Ascending aorta (tissue), 2 donors: ENCODE data around the gene RADIL. TPM values are rescaled to one million over a fixed set of nuclear protein-coding genes. Genes with fewer than 3 reads are reported as not detected.

Source experiments
- DNase-seq, 2 donors: peaks; one replicate each; pipeline ENCODE4 v3.0.0-alpha.2; 2019; ENCODE audit warnings: low spot score in 2 of 2
- H3K27ac ChIP-seq, 2 donors: fragments of 200-600 bp; sonication (generic); one replicate each; pipeline ENCODE4 v1.5.1; 2016 to 2017; ENCODE audit warnings: mild to moderate bottlenecking in 1 of 2
- H3K27me3 ChIP-seq: fragments of 200-600 bp; sonication (generic); one replicate; pipeline ENCODE4 v1.5.1; 2017
- H3K36me3 ChIP-seq, 2 donors: fragments of 200-600 bp; sonication (generic); one replicate each; pipeline ENCODE4 v1.5.1; 2016
- H3K4me1 ChIP-seq, 2 donors: fragments of 200-600 bp; sonication (generic); one replicate each; pipeline ENCODE4 v1.5.1; 2016 to 2017; ENCODE audit warnings: mild to moderate bottlenecking in 1 of 2
- H3K4me3 ChIP-seq, 2 donors: fragments of 200-600 bp; sonication (generic); one replicate each; pipeline ENCODE4 v1.5.1; 2016 to 2017; ENCODE audit warnings: mild to moderate bottlenecking in 1 of 2
- H3K9me3 ChIP-seq, 2 donors: fragments of 200-600 bp; sonication (generic); one replicate each; pipeline ENCODE4 v1.5.1; 2016
- intact Hi-C: fragments of 100-400 bp; cut with DNase I; formaldehyde crosslinking; loops from one replicate; pipeline ENCODE4 v1.15.1; 2023
- total RNA-seq: library from RNA; depleted of rRNA; stranded (reverse); fragments of >200 nt; gene quantifications from one replicate; pipeline ENCODE4 v1.1.0, GENCODE V29; 2016
- TF ChIP-seq, protein P1 (sequence below), 3 experiments: fragments of 200-600 bp in 2 of 3; fragments of 450-650 bp in 1 of 3; sonication (generic) in 2 of 3; IDR thresholded peaks; one replicate each; pipeline ENCODE4 v1.5.1; 2016 to 2019; ENCODE audit warnings: antibody characterized with exemption in 3 of 3, mild to moderate bottlenecking in 1 of 3, moderate library complexity in 1 of 3

RADIL gene
- total RNA-seq, 1 donor from 2014 or later, result 42.4 TPM

DNA sequence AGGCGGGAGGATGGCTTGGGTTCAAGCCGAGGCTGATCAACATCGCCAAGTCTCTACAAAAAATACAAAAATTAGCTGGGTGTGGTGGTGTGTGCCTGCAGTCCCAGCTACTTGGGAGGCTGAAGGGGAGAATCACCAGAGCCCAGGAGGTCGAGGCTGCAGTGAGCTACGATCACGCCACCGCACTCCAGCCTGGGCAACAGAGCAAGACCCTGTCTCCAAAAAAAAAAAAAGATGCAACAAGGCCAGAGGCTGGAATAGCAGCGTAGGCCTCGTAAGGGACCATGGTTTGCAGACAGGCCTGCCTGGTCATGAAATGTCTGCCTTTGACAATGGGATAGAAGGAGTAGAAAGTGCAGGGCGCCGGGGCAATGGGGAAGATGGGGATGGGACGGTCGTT, 41.7 kb downstream of the RADIL start:
- no peaks in the 10 kb centered on the region for H3K4me1 ChIP-seq
- DNase-seq, result no peak
- H3K9me3 ChIP-seq, result no peaks in the 10 kb centered on the region
- no peaks in the 10 kb centered on the region for H3K27me3 ChIP-seq
- no peaks in the 10 kb centered on the region for H3K36me3 ChIP-seq
- no peak overlapping the region for H3K27ac ChIP-seq
- H3K4me3 ChIP-seq, result no peak overlapping the region
- intact Hi-C loops, result no loop called here
- TF ChIP-seq, protein P1, sequence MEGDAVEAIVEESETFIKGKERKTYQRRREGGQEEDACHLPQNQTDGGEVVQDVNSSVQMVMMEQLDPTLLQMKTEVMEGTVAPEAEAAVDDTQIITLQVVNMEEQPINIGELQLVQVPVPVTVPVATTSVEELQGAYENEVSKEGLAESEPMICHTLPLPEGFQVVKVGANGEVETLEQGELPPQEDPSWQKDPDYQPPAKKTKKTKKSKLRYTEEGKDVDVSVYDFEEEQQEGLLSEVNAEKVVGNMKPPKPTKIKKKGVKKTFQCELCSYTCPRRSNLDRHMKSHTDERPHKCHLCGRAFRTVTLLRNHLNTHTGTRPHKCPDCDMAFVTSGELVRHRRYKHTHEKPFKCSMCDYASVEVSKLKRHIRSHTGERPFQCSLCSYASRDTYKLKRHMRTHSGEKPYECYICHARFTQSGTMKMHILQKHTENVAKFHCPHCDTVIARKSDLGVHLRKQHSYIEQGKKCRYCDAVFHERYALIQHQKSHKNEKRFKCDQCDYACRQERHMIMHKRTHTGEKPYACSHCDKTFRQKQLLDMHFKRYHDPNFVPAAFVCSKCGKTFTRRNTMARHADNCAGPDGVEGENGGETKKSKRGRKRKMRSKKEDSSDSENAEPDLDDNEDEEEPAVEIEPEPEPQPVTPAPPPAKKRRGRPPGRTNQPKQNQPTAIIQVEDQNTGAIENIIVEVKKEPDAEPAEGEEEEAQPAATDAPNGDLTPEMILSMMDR (IDR thresholded peaks at IDR 0.05), result no peak

DNA sequence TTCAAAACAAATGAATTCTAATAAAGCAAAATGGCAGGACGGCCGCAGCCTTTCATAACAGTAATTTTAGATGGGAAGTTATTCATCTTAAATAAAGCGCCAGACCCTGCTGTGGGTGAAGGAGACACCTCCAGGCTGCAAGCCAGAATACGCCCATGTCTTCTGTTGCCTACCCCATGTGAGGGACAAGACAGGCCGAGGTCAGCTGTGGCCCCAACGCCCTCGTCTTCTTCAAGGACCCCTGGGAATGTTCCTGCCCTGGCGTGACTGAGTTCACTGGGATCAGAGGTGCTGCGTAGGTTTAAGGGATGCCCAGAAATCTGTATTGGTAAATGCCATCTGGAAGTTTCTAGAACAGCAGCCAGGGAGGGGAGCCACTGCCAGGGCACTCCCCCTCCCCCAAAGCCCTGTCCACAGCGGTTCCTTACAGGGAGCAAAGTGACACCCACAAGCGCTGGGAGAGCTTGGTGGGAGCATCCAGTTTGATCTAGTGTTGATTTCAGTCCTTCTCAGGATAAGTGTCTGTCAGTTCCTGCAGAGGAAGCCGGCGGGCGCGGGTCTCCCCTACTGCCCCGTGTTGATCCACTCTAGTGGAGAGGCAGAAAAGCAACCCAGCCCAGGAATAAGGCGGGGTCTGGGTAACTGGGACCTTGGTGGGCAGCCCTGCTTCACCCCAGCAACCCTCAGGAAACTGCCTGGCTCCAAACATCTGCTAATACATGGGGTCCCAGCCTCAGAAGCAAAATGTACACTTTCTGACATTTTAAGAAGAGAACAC, 42.3 kb downstream of the RADIL start:
- Histone ChIP-seq H3K4me3 (no peak overlapping the region), H3K4me1 (no peaks in the 10 kb centered on the region), H3K27ac (no peak overlapping the region), H3K27me3 (no peaks in the 10 kb centered on the region), H3K36me3 (no peaks in the 10 kb centered on the region), H3K9me3 (no peaks in the 10 kb centered on the region)
- no peak for DNase-seq
- TF ChIP-seq, protein P1 (IDR thresholded peaks at IDR 0.05), result no peak
- intact Hi-C loops, result no loop called here

DNA sequence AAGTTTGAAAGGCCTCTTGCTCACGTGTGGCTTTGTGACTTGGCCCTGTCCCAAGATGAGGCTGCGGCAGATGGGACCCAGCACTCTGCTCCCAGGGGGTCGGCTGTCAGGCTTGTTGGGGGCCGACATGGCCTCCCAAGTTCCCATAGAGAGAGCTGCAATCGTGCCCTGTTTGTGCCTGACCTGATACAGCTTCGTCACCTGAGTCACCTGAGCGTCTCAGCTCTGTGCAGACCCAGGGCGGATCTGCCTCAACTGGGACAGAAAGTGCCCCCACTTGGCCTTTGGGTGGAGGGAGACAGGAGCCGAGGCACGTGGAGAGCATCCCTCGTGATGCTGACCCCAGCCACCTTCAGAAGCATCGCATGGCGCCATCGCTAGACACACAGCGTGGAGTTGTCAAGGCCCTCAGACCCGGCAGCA, 43.4 kb downstream of the RADIL start:
- DNase-seq, result no peak
- Histone ChIP-seq H3K9me3 (no peaks in the 10 kb centered on the region), H3K36me3 (no peaks in the 10 kb centered on the region), H3K4me1 (no peaks in the 10 kb centered on the region), H3K27me3 (no peaks in the 10 kb centered on the region), H3K27ac (no peak overlapping the region), H3K4me3 (no peak overlapping the region)
- TF ChIP-seq, protein P1 (IDR thresholded peaks at IDR 0.05), result no peak
- intact Hi-C loops, result no loop called here

DNA sequence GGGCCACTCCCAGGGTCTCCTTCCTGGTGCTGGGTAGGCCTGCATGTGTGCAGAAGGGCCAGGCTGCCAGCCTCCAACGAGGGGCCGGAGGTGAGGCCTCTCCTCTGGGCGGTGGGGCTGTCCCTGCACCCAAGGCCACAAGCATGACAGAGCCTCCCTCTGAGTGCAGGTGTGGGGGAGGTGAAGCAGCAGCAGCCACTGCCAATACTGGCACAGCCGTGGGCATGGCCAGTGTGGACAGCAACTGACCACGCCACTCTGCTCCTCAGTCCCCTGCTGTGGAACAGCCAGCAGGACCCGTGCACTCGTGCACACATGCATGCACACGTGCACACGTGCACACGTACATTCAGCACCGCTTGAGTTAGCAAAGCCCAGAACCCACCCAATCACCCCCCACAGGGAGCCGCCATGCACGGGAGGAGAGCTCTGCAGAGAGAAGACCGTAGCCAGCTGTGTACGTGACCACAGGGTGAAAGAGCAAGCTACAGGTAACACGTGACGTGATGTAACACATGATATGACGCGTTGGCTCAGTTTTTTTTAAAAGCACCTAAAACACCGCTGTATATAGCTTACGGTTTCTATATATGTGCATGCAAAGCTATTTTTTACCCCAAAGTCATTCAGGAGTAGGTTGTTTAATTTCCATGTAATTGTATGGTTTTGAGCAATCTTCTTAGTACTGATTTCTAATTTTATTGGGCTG, 44.7 kb downstream of the RADIL start:
- DNase-seq, result no peak
- TF ChIP-seq, protein P1 (IDR thresholded peaks at IDR 0.05), result no peak
- no peaks in the 10 kb centered on the region for H3K4me1 ChIP-seq
- no peaks in the 10 kb centered on the region for H3K27me3 ChIP-seq
- H3K27ac ChIP-seq, result no peak overlapping the region
- intact Hi-C loops, result no loop called here
- H3K36me3 ChIP-seq, result peaks cover 0 to 5% of the 10 kb centered on the region in 2 donors
- H3K9me3 ChIP-seq, result no peaks in the 10 kb centered on the region
- no peak overlapping the region for H3K4me3 ChIP-seq

DNA sequence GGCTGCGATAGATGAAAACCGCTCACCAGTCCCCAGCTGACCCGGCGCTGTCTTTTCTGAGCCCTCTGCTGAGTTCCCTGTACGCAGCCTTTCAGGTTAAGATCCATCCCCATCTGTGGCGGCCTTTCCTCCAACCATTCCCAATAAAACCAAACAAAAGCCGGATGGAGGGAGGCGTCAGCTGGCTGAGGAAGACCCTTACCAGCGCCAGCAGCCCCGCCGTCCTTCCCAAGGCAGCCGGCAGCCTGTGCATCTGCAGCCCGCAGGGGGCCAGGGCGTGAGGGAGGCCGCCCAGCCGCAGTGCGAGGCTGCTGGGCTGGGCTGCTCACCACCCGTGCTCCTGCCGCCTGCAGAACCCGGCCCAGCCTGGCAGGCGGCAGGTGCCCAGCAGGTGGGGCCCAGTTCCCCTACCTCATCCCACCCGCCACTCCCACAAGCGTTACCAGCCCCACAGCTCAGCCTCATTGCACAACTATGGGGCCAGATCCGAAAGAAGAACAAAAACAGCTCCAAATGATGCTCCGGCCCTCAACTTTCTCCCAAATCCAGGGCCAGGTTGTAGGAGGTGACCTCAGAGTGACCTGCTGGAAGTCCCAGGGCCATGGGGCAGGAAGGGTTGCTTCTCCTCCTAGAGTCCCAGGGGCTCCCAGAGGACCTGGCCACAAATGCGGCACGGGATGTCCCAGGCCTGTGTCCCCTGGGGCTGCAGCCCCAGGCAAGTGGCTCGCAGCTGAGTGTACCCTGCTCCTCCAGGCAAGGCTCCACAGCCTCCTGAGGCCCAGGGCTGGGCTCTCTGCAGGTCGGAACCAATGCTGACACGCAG, 45.5 kb downstream of the RADIL start:
- TF ChIP-seq, protein P1 (IDR thresholded peaks at IDR 0.05), result no peak
- no peaks in the 10 kb centered on the region for H3K9me3 ChIP-seq
- peaks cover 0 to 5% of the 10 kb centered on the region in 2 donors for H3K36me3 ChIP-seq
- no peaks in the 10 kb centered on the region for H3K4me1 ChIP-seq
- DNase-seq, result peak in 1 of 2 donors; percentile 49
- intact Hi-C loops, result no loop called here
- H3K4me3 ChIP-seq, result no peak overlapping the region
- no peaks in the 10 kb centered on the region for H3K27me3 ChIP-seq
- H3K27ac ChIP-seq, result no peak overlapping the region
